Upper lobe of left lung (tissue), 6 donors: ENCODE results near the gene MATN3. TPM values are rescaled to one million over a fixed set of nuclear protein-coding genes. Genes with fewer than 3 reads are reported as not detected.
A peak's percentile ranks its signal among the peaks of the same experiment; 100 is the strongest.

Experiments used
- ATAC-seq, 2 donors: fragments of 200-7000 bp; cut with Tn5 transposase; one replicate each; pipeline ENCODE4 v1.9.1; 2022; ENCODE audit warnings: mild to moderate bottlenecking in 2 of 2, moderate library complexity in 2 of 2; ENCODE audit not compliant: low FRiP score in 2 of 2
- DNase-seq, 2 donors: peaks; one replicate each; pipeline ENCODE4 v3.0.0-alpha.2; 2019 to 2020
- H3K27ac ChIP-seq, 4 donors: fragments of 200-600 bp; sonication (generic); one replicate each; pipeline ENCODE4 v1.5.1; 2016 to 2019
- H3K27me3 ChIP-seq, 4 donors: fragments of 200-600 bp; sonication (generic); one replicate each; pipeline ENCODE4 v1.5.1; 2017 to 2019
- H3K36me3 ChIP-seq, 4 donors: fragments of 200-600 bp; sonication (generic); one replicate each; pipeline ENCODE4 v1.5.1; 2016 to 2019
- H3K4me1 ChIP-seq, 4 donors: fragments of 200-600 bp; sonication (generic); one replicate each; pipeline ENCODE4 v1.5.1; 2018 to 2019
- H3K4me3 ChIP-seq, 4 donors: fragments of 200-600 bp; sonication (generic); one replicate each; pipeline ENCODE4 v1.5.1; 2017 to 2019; ENCODE audit warnings: mild to moderate bottlenecking in 2 of 4, moderate library complexity in 1 of 4
- H3K9me3 ChIP-seq, 4 donors: fragments of 200-600 bp; sonication (generic); one replicate each; pipeline ENCODE4 v1.5.1; 2018 to 2019
- CTCF ChIP-seq, 6 experiments: fragments of 450-650 bp in 4 of 6; fragments of 200-600 bp in 2 of 6; sonication (generic) in 2 of 6; IDR thresholded peaks; one replicate each; pipeline ENCODE4 v1.5.1; 2016 to 2019; ENCODE audit warnings: antibody characterized with exemption in 6 of 6
- EP300 ChIP-seq, 4 donors: sonication (generic); formaldehyde crosslinking; IDR thresholded peaks; one replicate each; pipeline ENCODE4 v1.5.1; 2017; ENCODE audit warnings: antibody characterized with exemption in 4 of 4, control low read depth in 2 of 4
- POLR2A ChIP-seq, 4 donors: fragments of 450-650 bp; IDR thresholded peaks; one replicate each; pipeline ENCODE4 v1.5.1; 2016 to 2017; ENCODE audit warnings: antibody characterized with exemption in 4 of 4, mild to moderate bottlenecking in 2 of 4
- POLR2AphosphoS5 ChIP-seq, 2 donors: sonication (generic); formaldehyde crosslinking; IDR thresholded peaks; one replicate each; pipeline ENCODE4 v1.5.1; 2017; ENCODE audit warnings: antibody characterized with exemption in 2 of 2
- WGBS, 2 donors: methylation state at CpG; one replicate each; pipeline ENCODE4 v1.1.5; 2017 to 2018; 5-methylcytosine and 5-hydroxymethylcytosine counted together
- total RNA-seq, 6 donors: library from RNA; depleted of rRNA in 4 of 6; stranded (reverse); fragments of >200 nt in 4 of 6; gene quantifications; one replicate each; pipeline versions ENCODE4 v1.1.0 to v1.2.1, GENCODE V29; 2016 to 2021
- donor health status: DM: no; HTN: no; CAD: no; lungs with moderate emphysema.
- donor health status: DM: no; HTN: yes; CAD: no; lungs with severe emphysema.

Gene MATN3
- total RNA-seq, 6 donors from 2014 or later, result 1.0 to 17.3 (median 7.8) TPM

DNA sequence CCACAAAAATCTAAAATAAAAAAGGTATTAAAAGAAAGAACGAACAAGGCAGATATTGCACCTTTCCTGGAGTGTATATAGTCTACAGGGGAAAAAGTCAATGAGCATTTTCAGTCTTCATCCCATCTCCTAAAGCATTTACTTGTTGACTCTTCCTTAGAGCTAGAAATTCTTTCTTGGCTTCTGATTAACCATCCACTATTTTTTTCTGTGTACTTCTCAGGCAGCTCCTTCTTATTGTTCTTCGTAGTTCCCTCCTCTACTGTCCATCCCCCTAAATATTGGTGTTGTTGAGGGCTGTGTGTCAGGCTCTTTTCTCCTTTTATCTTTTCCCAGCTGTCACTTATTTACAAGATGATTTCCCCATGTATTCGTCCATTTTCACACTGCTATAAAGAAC is 42.5 kb upstream of the MATN3 start:
- ATAC-seq, result no peak

DNA sequence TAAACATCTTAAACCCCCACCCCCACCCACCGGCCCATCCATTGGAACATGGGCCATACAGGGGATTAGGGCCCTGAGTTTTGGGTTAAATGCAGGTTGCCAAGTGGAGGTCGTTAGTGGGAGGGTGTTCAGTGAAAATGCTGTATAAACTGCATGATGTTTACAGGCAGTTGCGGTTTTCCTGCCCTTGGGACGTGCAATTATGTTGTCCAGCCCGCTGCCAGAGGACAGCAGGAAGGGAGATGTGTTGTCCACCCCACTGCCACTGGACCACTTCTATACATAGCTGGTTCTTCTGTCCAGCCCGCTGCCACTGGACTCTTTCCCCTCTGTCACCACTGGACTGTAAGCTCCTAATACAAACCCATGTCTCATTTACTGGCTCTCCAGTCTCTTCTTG is 41.7 kb upstream of the MATN3 start:
- no peak overlapping the region for H3K27ac ChIP-seq
- 89 to 93% methylated on average over 5 to 6 of the region's 6 CpGs for WGBS, 2 donors

More for the DNA sequence above, 42.5 kb upstream of the MATN3 start:
- Histone ChIP-seq H3K4me3 (no peak overlapping the region), H3K36me3 (no peaks in the 10 kb centered on the region), H3K27me3 (no peaks in the 10 kb centered on the region), H3K4me1 (peaks cover 5 to 14% (median 11%) of the 10 kb centered on the region in 4 donors), H3K27ac (no peak overlapping the region), H3K9me3 (no peaks in the 10 kb centered on the region)
- no peak for DNase-seq
- whole genome bisulfite sequencing, 2 donors, result 91 to 94% methylated on average over 3 of the region's 3 CpGs
- TF ChIP-seq CTCF (IDR thresholded peaks at IDR 0.05), result no peak
- no peak for TF ChIP-seq POLR2A (IDR thresholded peaks at IDR 0.05)
- TF ChIP-seq EP300 (IDR thresholded peaks at IDR 0.05), result no peak
- no peak for TF ChIP-seq POLR2AphosphoS5 (IDR thresholded peaks at IDR 0.05)

GRCh38 chr2:20052861-20053281 is 40.4 kb upstream of the MATN3 start:
- H3K36me3 ChIP-seq, result no peaks in the 10 kb centered on the region
- H3K27me3 ChIP-seq, result no peaks in the 10 kb centered on the region
- peak overlapping the region; percentile 97 to 100 (median 98) for H3K27ac ChIP-seq
- DNase-seq (peak in 1 of 2 donors; percentile 87), ATAC-seq (peak; percentile 67 to 73)
- peak overlapping the region in 3 of 4 donors; percentile 55 to 86 (median 69) for H3K4me3 ChIP-seq
- H3K9me3 ChIP-seq, result no peaks in the 10 kb centered on the region
- no peak for TF ChIP-seq EP300 (IDR thresholded peaks at IDR 0.05)
- TF ChIP-seq CTCF (IDR thresholded peaks at IDR 0.05), result no peak
- no peak for TF ChIP-seq POLR2A (IDR thresholded peaks at IDR 0.05)
- no peak for TF ChIP-seq POLR2AphosphoS5 (IDR thresholded peaks at IDR 0.05)
- WGBS, 2 donors, result 15 to 18% methylated on average over 5 of the region's 5 CpGs
- H3K4me1 ChIP-seq, result peaks cover 24 to 35% (median 28%) of the 10 kb centered on the region in 4 donors

More for the DNA sequence above, 41.7 kb upstream of the MATN3 start:
- no peak for ATAC-seq
- Histone ChIP-seq H3K9me3 (no peaks in the 10 kb centered on the region), H3K4me3 (no peak overlapping the region), H3K4me1 (peaks cover 11 to 22% (median 17%) of the 10 kb centered on the region in 4 donors), H3K36me3 (no peaks in the 10 kb centered on the region), H3K27me3 (no peaks in the 10 kb centered on the region)
- DNase-seq, result no peak
- TF ChIP-seq EP300 (IDR thresholded peaks at IDR 0.05) (no peak), CTCF (IDR thresholded peaks at IDR 0.05) (no peak), POLR2AphosphoS5 (IDR thresholded peaks at IDR 0.05) (no peak), POLR2A (IDR thresholded peaks at IDR 0.05) (no peak)

- H3K27ac ChIP-seq, result peak overlapping the region; percentile 97 to 100 (median 98)
- peaks cover 24 to 39% (median 31%) of the 10 kb centered on the region in 4 donors for H3K4me1 ChIP-seq
- DNase-seq, result no peak
- TF ChIP-seq EP300 (IDR thresholded peaks at IDR 0.05) (peak in 1 of 4 donors; percentile 1), POLR2AphosphoS5 (IDR thresholded peaks at IDR 0.05) (no peak)
- no peaks in the 10 kb centered on the region for H3K27me3 ChIP-seq
- no peak for ATAC-seq
- H3K4me3 ChIP-seq, result peak overlapping the region; percentile 13 to 86 (median 62)
- no peaks in the 10 kb centered on the region for H3K9me3 ChIP-seq
- WGBS, 2 donors, result 3 to 7% methylated on average over 10 of the region's 10 CpGs
- H3K36me3 ChIP-seq, result no peaks in the 10 kb centered on the region
Measured at GRCh38 chr2:20052229-20052851, 39.9 kb upstream of the MATN3 start.

DNA sequence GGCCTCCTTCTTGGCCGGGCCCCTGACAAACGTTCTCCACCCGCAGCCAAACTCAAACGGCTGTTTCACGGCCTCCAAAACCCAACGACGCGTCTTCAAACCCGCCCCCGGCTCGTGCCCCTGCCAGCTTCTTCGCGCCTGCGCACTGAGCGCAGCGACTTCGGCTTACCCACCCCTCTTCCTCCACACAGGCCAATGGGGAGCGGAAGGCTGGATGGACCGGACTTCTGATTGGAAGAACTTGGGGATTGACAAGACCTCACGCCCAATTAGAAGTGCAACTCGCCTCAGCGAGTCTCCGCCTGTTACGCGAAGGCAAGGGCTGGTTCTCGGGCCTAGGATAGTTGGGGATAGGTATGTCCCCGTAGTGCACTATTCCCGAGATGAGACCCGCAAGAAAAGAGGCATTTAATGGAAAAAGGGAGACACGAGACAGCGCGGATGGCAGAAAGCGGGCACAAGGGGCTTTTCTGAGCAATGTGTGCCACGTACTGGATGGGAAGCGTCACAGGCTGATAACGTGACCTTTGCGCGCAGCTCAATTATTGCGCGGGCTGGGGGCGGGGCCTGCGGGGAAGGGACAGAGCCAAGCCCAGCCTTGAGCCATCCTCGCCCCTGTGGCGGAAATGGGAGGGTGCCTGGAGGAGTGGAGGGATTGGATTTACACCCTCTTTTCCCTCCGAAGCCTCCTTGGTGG is 39.2 kb upstream of the MATN3 start, which contains the start of gene LAPTM4A:
Gene LAPTM4A (minus strand): TSS at position 97 of the 697 bp plus-strand sequence. CDS start 108 bp downstream, outside the sequence.
- TF ChIP-seq EP300 (IDR thresholded peaks at IDR 0.05) (peak in 1 of 4 donors; percentile 65), POLR2A (IDR thresholded peaks at IDR 0.05) (peak; percentile 45 to 96 (median 76)), CTCF (IDR thresholded peaks at IDR 0.05) (peak in 4 of 6 experiments; percentile 11 to 60 (median 46)), POLR2AphosphoS5 (IDR thresholded peaks at IDR 0.05) (peak; percentile 81 to 91)
- Histone ChIP-seq H3K4me1 (peaks cover 24 to 39% (median 33%) of the 10 kb centered on the region in 4 donors), H3K27me3 (no peaks in the 10 kb centered on the region), H3K9me3 (no peaks in the 10 kb centered on the region), H3K27ac (peak within 1 kb of the TSS; percentile 97 to 100 (median 98)), H3K36me3 (no peaks in the 10 kb centered on the region), H3K4me3 (peak within 1 kb of the TSS; percentile 55 to 86 (median 71))
- DNase-seq, result peak; percentile 99
- 0% methylated on average over 37 to 44 of the region's 45 CpGs for WGBS, 2 donors
- ATAC-seq, result peak; percentile 96 to 98
